ENCODE measurements around the gene CFAP107. TPM values are rescaled to one million over a fixed set of nuclear protein-coding genes. Genes with fewer than 3 reads are reported as not detected.

Gene CFAP107, protein sequence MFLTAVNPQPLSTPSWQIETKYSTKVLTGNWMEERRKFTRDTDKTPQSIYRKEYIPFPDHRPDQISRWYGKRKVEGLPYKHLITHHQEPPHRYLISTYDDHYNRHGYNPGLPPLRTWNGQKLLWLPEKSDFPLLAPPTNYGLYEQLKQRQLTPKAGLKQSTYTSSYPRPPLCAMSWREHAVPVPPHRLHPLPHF
- total RNA-seq (under 1 TPM in 2 of 6 donors, not detected in 4; 0.19 to 0.26 TPM), polyA plus RNA-seq (under 1 TPM in 1 of 2 donors, not detected in 1; 0.92 TPM)

DNA sequence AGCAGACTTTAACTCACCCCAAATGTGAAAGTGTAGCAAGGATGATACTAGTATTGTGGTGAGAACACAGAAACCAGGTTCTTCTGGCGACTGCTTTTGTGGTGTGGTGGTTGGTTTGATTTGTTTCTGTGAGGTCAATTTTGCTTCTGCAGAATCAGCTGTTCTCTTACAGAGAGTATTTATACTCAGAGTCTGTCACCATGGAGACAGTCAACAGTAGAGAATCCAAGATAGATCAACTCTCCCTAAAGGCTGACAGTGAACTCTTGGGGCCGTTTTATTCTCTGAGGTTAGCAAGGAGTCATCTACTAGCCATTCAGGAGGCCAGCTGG, at the start of gene CFAP107:
Gene CFAP107, plus strand, starts transcription at position 209 of the 332 bp plus-strand sequence. CDS start 231 bp downstream, outside the sequence.
- no peak within 1 kb of the TSS for H3K27ac ChIP-seq
- H3K4me1 ChIP-seq, result no peaks in the 10 kb centered on the region
- DNase-seq (no peak), ATAC-seq (peak in 2 of 4 donors; percentile 57 to 73), FAIRE-seq (no peak)
- peaks cover 0 to 3% (median 0%) of the 10 kb centered on the region in 4 donors for H3K27me3 ChIP-seq
- H3K4me3 ChIP-seq, result no peak within 1 kb of the TSS
- intact Hi-C loops (cut with DNase I), result no loop called here
- H3K9me3 ChIP-seq, result peaks cover 0 to 4% (median 0%) of the 10 kb centered on the region in 4 donors
- TF ChIP-seq CTCF (IDR thresholded peaks at IDR 0.05), result no peak
- WGBS, 2 donors, result 2 to 9% methylated on average over 2 of the region's 2 CpGs
- H3K36me3 ChIP-seq, result no peaks in the 10 kb centered on the region

- H3K27me3 ChIP-seq, result no peaks in the 10 kb centered on the region
- H3K4me1 ChIP-seq, result no peaks in the 10 kb centered on the region
- ATAC-seq (no peak), DNase-seq (no peak), FAIRE-seq (no peak)
- 73% methylated on average over 3 of the region's 3 CpGs for WGBS, 2 donors
- H3K27ac ChIP-seq, result no peak overlapping the region
- H3K9me3 ChIP-seq, result no peaks in the 10 kb centered on the region
- intact Hi-C loops (cut with DNase I), result no loop called here
- no peaks in the 10 kb centered on the region for H3K36me3 ChIP-seq
- TF ChIP-seq CTCF (IDR thresholded peaks at IDR 0.05), result no peak
- no peak overlapping the region for H3K4me3 ChIP-seq
These were observed 49.3 kb upstream of the CFAP107 start for GRCh38 chr1:12696658-12697057.

DNA sequence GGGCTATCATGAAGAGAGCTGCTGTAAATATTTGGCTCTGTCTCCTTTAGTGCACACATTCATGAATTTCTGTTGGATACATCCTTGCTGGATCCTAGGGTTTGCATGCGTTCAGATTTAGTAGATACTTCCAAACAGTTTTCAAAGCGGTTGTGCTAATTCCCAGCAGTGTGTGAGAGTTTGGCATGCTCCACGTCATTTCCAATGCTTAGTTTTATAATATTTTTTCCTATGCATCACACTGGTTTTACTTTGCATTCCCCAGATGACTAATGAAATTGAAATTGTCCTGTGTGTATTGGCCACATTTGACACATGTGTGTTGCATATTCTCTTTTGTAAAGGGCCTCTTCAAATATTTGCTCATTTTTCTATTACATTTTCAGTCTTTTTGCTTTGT, 48.6 kb upstream of the CFAP107 start:
- no peaks in the 10 kb centered on the region for H3K36me3 ChIP-seq
- no peaks in the 10 kb centered on the region for H3K4me1 ChIP-seq

DNA sequence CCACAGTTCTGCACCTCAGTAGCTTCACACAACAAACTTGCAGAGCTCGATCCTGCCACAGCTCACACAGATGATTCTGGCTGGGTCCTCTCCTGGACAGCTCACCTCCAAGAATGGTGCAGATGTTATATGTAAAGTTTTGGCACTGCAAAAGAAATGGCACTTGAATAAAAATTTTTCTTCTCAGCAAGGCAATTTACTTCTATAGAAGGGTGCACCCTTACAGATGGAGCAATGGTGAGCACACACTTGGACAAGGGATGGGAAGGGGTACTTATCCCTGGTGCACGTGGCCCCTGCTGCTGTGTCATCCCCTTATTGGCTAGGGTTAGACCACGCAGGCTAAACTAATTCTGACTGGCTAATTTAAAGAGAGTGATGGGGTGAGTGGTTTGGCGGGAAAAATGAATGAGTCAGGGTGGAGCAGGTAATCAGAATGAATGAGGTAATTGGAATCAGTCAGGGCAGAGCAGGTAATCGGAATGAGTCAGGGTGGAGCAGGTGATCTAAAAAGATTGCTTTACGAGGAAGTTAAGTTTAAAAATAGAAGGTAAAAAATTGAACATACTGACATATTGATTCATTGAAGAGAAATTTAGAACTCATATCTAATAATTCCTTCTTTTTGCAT, 42.1 kb upstream of the CFAP107 start:
- no peak overlapping the region for H3K4me3 ChIP-seq
- H3K9me3 ChIP-seq, result no peaks in the 10 kb centered on the region
- H3K27me3 ChIP-seq, result no peaks in the 10 kb centered on the region
- intact Hi-C loops (cut with DNase I), result no loop called here
- no peaks in the 10 kb centered on the region for H3K36me3 ChIP-seq
- no peak for ATAC-seq
- no peak overlapping the region for H3K27ac ChIP-seq
- no peak for TF ChIP-seq CTCF (IDR thresholded peaks at IDR 0.05)
- no peak for DNase-seq
- WGBS, 2 donors, result 48 to 56% methylated on average over 6 of the region's 6 CpGs
- no peak for FAIRE-seq
- no peaks in the 10 kb centered on the region for H3K4me1 ChIP-seq

More for the DNA sequence above, 48.6 kb upstream of the CFAP107 start:
- no peak for FAIRE-seq
- no peak for TF ChIP-seq CTCF (IDR thresholded peaks at IDR 0.05)
- Histone ChIP-seq H3K27me3 (no peaks in the 10 kb centered on the region), H3K4me3 (no peak overlapping the region), H3K27ac (no peak overlapping the region), H3K9me3 (no peaks in the 10 kb centered on the region)
- 76 to 81% methylated on average over 3 of the region's 3 CpGs for WGBS, 2 donors
- intact Hi-C loops (cut with DNase I), result no loop called here
- DNase-seq, result no peak
- no peak for ATAC-seq

- no peak for FAIRE-seq
- no peaks in the 10 kb centered on the region for H3K36me3 ChIP-seq
- H3K27ac ChIP-seq, result no peak overlapping the region
- no peak for DNase-seq
- no peak overlapping the region for H3K4me3 ChIP-seq
- no peak for TF ChIP-seq CTCF (IDR thresholded peaks at IDR 0.05)
- WGBS, 2 donors, result 59 to 75% methylated on average over 3 of the region's 3 CpGs
- H3K4me1 ChIP-seq, result no peaks in the 10 kb centered on the region
- intact Hi-C loops (cut with DNase I), result no loop called here
- H3K9me3 ChIP-seq, result no peaks in the 10 kb centered on the region
- H3K27me3 ChIP-seq, result no peaks in the 10 kb centered on the region
- ATAC-seq, result no peak
These were observed 39.9 kb upstream of the CFAP107 start for GRCh38 chr1:12706061-12706460.
